K562 (cell line): ENCODE results near the gene PSMD2. TPM values are rescaled to one million over a fixed set of nuclear protein-coding genes. Genes with fewer than 3 reads are reported as not detected.

Source experiments
- NFXL1 ChIP-seq: fragments of 450-650 bp; formaldehyde crosslinking; IDR thresholded peaks from 2 replicates; pipeline ENCODE4 v1.4.0; 2021; ENCODE audit warnings: mild to moderate bottlenecking
- POLR2G ChIP-seq: fragments of 200-400 bp; formaldehyde crosslinking; IDR thresholded peaks from 2 replicates; pipeline ENCODE4 v1.6.1; 2017; ENCODE audit warnings: low read depth, mild to moderate bottlenecking, antibody characterized with exemption, low read length, moderate library complexity
- RBFOX2 ChIP-seq: fragments of 200-400 bp; formaldehyde crosslinking; IDR thresholded peaks from 2 replicates; pipeline ENCODE4 v1.6.1; 2017; ENCODE audit warnings: low read depth, mild to moderate bottlenecking, low read length, moderate library complexity
- ZNF134 ChIP-seq: fragments of 250-450 bp; sonication (Bioruptor Pico); conservative IDR thresholded peaks from 2 replicates; pipeline ENCODE4 v1.4.0; 2020
- polyA plus RNA-seq, 8 experiments: library from polyadenylated mRNA; depleted of rRNA in 4 of 8; stranded (reverse) in 5 of 8; unstranded in 3 of 8; fragments of >200 nt; fragmentation: Nextera tagmentation in 2 of 8; fragmentation: Illumina TruSeq in 1 of 8; extraction: Ambion mirVana in 2 of 8; extraction: Trizol in 1 of 8; gene quantifications; 2 replicates each; pipeline versions ENCODE4 v1.2.1 to v1.2.3, GENCODE V29; 2011 to 2014; ENCODE audit warnings: inconsistent platforms in 1 of 8, missing spikeins in 1 of 8
- total RNA-seq, 7 experiments: library from RNA; depleted of rRNA in 6 of 7; stranded (reverse); fragments of >200 nt in 6 of 7; fragmentation: Illumina TruSeq in 2 of 7; extraction: Trizol in 2 of 7; gene quantifications; 2 replicates each; pipeline versions ENCODE4 v1.2.1 to v1.2.3, GENCODE V29; 2011 to 2021; ENCODE audit warnings: low replicate concordance in 1 of 7
- TF ChIP-seq, protein P1 (sequence below): sonication (generic); formaldehyde crosslinking; IDR thresholded peaks from 2 replicates; pipeline ENCODE4 v1.8.0; 2023; ENCODE audit warnings: mild to moderate bottlenecking, missing genetic modification reagents
- TF ChIP-seq, protein P2 (sequence below): sonication (generic); formaldehyde crosslinking; IDR thresholded peaks from 2 replicates; pipeline ENCODE4 v1.8.0; 2023; ENCODE audit warnings: mild to moderate bottlenecking, missing genetic modification reagents
- TF ChIP-seq, protein P3 (sequence below): fragments of 150-350 bp; conservative IDR thresholded peaks from 2 replicates; pipeline ENCODE4 v1.6.1; 2014; ENCODE audit warnings: low read length
- TF ChIP-seq, protein P4 (sequence below): sonication (generic); formaldehyde crosslinking; IDR thresholded peaks from 2 replicates; pipeline ENCODE4 v1.9.0; 2022; ENCODE audit warnings: mild to moderate bottlenecking, missing genetic modification reagents
- TF ChIP-seq, protein P5 (sequence below), 2 experiments: fragments of 450-650 bp; conservative IDR thresholded peaks; 2 replicates each; pipeline ENCODE4 v1.6.1; 2017; ENCODE audit warnings: mild to moderate bottlenecking in 2 of 2, moderate library complexity in 2 of 2

The PSMD2 gene
- total and polyA plus RNA-seq, 9 of the 15 experiments (the other 6 are each of a cell fraction or from before 2014, with no cell fraction given), result 152 to 484 (median 295) TPM

DNA sequence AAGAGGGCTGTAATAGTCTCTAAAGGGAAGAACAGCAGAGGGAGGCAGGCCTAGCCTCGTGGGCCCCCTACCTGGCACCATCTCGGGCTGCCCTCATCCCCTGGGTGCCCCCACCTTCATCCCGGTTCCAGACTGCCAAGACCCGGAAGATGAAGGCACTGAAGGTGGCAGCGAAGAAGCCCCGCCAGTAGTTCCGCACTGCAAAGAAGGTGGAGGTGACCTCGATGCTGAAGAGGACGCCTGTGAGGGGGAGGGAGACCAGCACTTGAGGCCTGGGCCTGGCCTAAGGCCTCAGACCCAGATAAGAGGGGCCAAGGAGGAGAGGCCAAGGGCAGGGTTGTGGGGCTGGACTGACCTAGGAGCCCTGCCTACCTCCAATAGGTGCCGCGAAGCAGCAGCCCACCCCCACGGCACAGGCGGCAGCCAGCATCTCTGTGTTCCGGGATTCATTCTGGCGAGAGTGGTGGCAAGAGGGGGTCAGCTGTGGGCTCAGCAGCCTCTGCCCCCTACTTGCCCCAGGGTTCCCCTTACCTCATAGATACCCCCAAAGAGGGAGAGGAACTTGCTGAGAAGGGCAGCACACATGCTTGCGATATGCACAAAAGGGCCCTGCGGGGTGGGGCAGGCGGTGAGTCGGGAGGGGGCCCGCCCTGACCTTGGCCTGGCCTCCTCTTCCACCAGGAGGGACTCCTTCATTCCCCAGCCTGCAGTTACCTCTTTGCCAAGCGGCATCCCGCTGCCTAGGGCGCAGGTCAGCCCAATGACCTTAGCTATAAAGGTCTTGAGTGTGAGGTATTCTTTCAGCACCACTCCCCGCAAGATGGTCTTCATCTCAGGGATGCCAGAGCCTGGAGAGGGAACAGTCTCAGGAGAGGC is 58.4 kb downstream of the PSMD2 start (continued):
- TF ChIP-seq, protein P1, sequence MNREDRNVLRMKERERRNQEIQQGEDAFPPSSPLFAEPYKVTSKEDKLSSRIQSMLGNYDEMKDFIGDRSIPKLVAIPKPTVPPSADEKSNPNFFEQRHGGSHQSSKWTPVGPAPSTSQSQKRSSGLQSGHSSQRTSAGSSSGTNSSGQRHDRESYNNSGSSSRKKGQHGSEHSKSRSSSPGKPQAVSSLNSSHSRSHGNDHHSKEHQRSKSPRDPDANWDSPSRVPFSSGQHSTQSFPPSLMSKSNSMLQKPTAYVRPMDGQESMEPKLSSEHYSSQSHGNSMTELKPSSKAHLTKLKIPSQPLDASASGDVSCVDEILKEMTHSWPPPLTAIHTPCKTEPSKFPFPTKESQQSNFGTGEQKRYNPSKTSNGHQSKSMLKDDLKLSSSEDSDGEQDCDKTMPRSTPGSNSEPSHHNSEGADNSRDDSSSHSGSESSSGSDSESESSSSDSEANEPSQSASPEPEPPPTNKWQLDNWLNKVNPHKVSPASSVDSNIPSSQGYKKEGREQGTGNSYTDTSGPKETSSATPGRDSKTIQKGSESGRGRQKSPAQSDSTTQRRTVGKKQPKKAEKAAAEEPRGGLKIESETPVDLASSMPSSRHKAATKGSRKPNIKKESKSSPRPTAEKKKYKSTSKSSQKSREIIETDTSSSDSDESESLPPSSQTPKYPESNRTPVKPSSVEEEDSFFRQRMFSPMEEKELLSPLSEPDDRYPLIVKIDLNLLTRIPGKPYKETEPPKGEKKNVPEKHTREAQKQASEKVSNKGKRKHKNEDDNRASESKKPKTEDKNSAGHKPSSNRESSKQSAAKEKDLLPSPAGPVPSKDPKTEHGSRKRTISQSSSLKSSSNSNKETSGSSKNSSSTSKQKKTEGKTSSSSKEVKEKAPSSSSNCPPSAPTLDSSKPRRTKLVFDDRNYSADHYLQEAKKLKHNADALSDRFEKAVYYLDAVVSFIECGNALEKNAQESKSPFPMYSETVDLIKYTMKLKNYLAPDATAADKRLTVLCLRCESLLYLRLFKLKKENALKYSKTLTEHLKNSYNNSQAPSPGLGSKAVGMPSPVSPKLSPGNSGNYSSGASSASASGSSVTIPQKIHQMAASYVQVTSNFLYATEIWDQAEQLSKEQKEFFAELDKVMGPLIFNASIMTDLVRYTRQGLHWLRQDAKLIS (CRISPR knock-in tag), result no peak
- no peak for TF ChIP-seq NFXL1 (CRISPR knock-in tag)
- 0 out of 2 replicates have a peak, but pooled peaks have one; percentile 17 for TF ChIP-seq POLR2G
- TF ChIP-seq, protein P2, sequence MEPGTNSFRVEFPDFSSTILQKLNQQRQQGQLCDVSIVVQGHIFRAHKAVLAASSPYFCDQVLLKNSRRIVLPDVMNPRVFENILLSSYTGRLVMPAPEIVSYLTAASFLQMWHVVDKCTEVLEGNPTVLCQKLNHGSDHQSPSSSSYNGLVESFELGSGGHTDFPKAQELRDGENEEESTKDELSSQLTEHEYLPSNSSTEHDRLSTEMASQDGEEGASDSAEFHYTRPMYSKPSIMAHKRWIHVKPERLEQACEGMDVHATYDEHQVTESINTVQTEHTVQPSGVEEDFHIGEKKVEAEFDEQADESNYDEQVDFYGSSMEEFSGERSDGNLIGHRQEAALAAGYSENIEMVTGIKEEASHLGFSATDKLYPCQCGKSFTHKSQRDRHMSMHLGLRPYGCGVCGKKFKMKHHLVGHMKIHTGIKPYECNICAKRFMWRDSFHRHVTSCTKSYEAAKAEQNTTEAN (CRISPR knock-in tag), result no peak
- 0 out of 2 replicates have a peak, but pooled peaks have one; percentile 18 for TF ChIP-seq RBFOX2
- TF ChIP-seq, protein P3, sequence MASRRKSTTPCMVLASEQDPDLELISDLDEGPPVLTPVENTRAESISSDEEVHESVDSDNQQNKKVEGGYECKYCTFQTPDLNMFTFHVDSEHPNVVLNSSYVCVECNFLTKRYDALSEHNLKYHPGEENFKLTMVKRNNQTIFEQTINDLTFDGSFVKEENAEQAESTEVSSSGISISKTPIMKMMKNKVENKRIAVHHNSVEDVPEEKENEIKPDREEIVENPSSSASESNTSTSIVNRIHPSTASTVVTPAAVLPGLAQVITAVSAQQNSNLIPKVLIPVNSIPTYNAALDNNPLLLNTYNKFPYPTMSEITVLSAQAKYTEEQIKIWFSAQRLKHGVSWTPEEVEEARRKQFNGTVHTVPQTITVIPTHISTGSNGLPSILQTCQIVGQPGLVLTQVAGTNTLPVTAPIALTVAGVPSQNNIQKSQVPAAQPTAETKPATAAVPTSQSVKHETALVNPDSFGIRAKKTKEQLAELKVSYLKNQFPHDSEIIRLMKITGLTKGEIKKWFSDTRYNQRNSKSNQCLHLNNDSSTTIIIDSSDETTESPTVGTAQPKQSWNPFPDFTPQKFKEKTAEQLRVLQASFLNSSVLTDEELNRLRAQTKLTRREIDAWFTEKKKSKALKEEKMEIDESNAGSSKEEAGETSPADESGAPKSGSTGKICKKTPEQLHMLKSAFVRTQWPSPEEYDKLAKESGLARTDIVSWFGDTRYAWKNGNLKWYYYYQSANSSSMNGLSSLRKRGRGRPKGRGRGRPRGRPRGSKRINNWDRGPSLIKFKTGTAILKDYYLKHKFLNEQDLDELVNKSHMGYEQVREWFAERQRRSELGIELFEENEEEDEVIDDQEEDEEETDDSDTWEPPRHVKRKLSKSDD, result no peak
- no peak for TF ChIP-seq ZNF134
- TF ChIP-seq, protein P4, sequence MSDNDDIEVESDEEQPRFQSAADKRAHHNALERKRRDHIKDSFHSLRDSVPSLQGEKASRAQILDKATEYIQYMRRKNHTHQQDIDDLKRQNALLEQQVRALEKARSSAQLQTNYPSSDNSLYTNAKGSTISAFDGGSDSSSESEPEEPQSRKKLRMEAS (CRISPR knock-in tag), result no peak
- TF ChIP-seq, protein P5, sequence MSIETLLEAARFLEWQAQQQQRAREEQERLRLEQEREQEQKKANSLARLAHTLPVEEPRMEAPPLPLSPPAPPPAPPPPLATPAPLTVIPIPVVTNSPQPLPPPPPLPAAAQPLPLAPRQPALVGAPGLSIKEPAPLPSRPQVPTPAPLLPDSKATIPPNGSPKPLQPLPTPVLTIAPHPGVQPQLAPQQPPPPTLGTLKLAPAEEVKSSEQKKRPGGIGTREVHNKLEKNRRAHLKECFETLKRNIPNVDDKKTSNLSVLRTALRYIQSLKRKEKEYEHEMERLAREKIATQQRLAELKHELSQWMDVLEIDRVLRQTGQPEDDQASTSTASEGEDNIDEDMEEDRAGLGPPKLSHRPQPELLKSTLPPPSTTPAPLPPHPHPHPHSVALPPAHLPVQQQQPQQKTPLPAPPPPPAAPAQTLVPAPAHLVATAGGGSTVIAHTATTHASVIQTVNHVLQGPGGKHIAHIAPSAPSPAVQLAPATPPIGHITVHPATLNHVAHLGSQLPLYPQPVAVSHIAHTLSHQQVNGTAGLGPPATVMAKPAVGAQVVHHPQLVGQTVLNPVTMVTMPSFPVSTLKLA (conservative IDR thresholded peaks at IDR 0.05), result no peak
- TF ChIP-seq, all 486 proteins: peak for 5
